Activated B cell treated with CpG ODN at 0.5 μM for 24 hours (primary cell): ENCODE measurements around the gene RC3H2. TPM values are rescaled to one million over a fixed set of nuclear protein-coding genes. Genes with fewer than 3 reads are reported as not detected.
"Not testable (repeated sequence)": the region's sequence is repeated elsewhere in the genome, so short reads cannot be mapped to it uniquely, and the experiment has no call there.

Experiments used
- ATAC-seq: fragments of 200-7000 bp; cut with Tn5 transposase; one replicate; pipeline ENCODE4 v1.10.0; 2021; ENCODE audit warnings: low read depth, mild to moderate bottlenecking, moderate library complexity
- CTCF ChIA-PET: fragments of 350-600 bp; sonication (Branson Sonifier 250); formaldehyde crosslinking; loops from one replicate; lab custom pipeline; 2021; ENCODE audit warnings: antibody characterized with exemption; lab: Charles Lee
- POLR2A ChIA-PET: fragments of 350-600 bp; sonication (Branson Sonifier 250); formaldehyde crosslinking; loops from one replicate; lab custom pipeline; 2021; ENCODE audit warnings: antibody characterized with exemption; lab: Charles Lee
- DNase-seq: peaks from one replicate; pipeline ENCODE4 v3.0.0; 2022
- H3K27ac Mint-ChIP-seq: one replicate; pipeline ENCODE4 v1.8.0; 2020; ENCODE audit warnings: mixed read lengths
- H3K27me3 Mint-ChIP-seq: one replicate; pipeline ENCODE4 v1.8.0; 2021; ENCODE audit warnings: mixed read lengths
- H3K36me3 Mint-ChIP-seq: one replicate; pipeline ENCODE4 v1.8.0; 2021; ENCODE audit warnings: low read depth, mixed read lengths
- H3K4me1 Mint-ChIP-seq: one replicate; pipeline ENCODE4 v1.8.0; 2021; ENCODE audit warnings: mixed read lengths
- H3K4me3 Mint-ChIP-seq: one replicate; pipeline ENCODE4 v1.8.0; 2020; ENCODE audit warnings: mild to moderate bottlenecking, mixed read lengths
- H3K9me3 Mint-ChIP-seq: one replicate; pipeline ENCODE4 v1.8.0; 2020; ENCODE audit warnings: mixed read lengths
- CTCF ChIP-seq: fragments of 200-600 bp; IDR thresholded peaks from one replicate; pipeline ENCODE4 v1.8.0; 2022; ENCODE audit warnings: antibody characterized with exemption, mild to moderate bottlenecking
- intact Hi-C: fragments of 100-400 bp; cut with micrococcal nuclease; formaldehyde crosslinking; loops from one replicate; pipeline ENCODE4 v1.15.1; 2024
- total RNA-seq: library from RNA; stranded (reverse); gene quantifications from 2 replicates; pipeline ENCODE4 v1.2.3, GENCODE V29; 2022

Gene RC3H2
- total RNA-seq, 1 donor from 2014 or later = 62.7 TPM

- POLR2A ChIA-PET = interaction anchor here (0.5 kb wide), 1 partner anchor 400 kb away, joined by 5 read pairs; no protein-coding TSS in a partner anchor
- no peak overlapping the region for H3K4me3 Mint-ChIP-seq
- no peaks in the 10 kb centered on the region for H3K36me3 Mint-ChIP-seq
- no peaks in the 10 kb centered on the region for H3K27me3 Mint-ChIP-seq
- peaks cover 11% of the 10 kb centered on the region for H3K4me1 Mint-ChIP-seq
- no peak for ATAC-seq
- no peak for TF ChIP-seq CTCF
- intact Hi-C loops = no loop called here
- CTCF ChIA-PET = interaction anchor here (0.7 to 2.2 kb wide), 2 partner anchors 44 to 155 kb away, joined by 4 to 7 read pairs; no protein-coding TSS in a partner anchor
- H3K27ac Mint-ChIP-seq = no peak overlapping the region
- no peaks in the 10 kb centered on the region for H3K9me3 Mint-ChIP-seq
- DNase-seq = no peak
Measured at GRCh38 chr9:122835313-122835731, 69.8 kb downstream of the RC3H2 start.

- Mint-ChIP-seq H3K9me3 (no peaks in the 10 kb centered on the region), H3K27me3 (no peaks in the 10 kb centered on the region), H3K4me1 (peaks cover 16% of the 10 kb centered on the region), H3K27ac (no peak overlapping the region), H3K4me3 (no peak overlapping the region), H3K36me3 (peaks cover 7% of the 10 kb centered on the region)
- POLR2A ChIA-PET = no interaction called here
- CTCF ChIA-PET = no interaction called here
- DNase-seq = no peak
- TF ChIP-seq CTCF = no peak
- intact Hi-C loops = no loop called here
- ATAC-seq = no peak
Measured at GRCh38 chr9:122832194-122832593, 73.0 kb downstream of the RC3H2 start.

GRCh38 chr9:122828965-122829284 is 76.2 kb downstream of the RC3H2 start:
- ATAC-seq, H3K27me3 Mint-ChIP-seq, CTCF ChIA-PET, H3K9me3 Mint-ChIP-seq, DNase-seq: not testable (repeated sequence)
- Mint-ChIP-seq H3K4me1 (peaks cover 13% of the 10 kb centered on the region), H3K36me3 (peaks cover 20% of the 10 kb centered on the region), H3K27ac (peak overlapping the region; percentile 91), H3K4me3 (peak overlapping the region; percentile 88)
- intact Hi-C loops = loop anchor here (1.0 to 10.0 kb wide), 5 partner anchors 76 to 1459 kb away; partner anchors contain the start of genes RABGAP1, RC3H2, STOM and ZBTB6
- POLR2A ChIA-PET = interaction anchor here (0.8 to 2.6 kb wide), 9 partner anchors 11 to 516 kb away, joined by 3 to 15 read pairs (median 5); partner anchors contain the start of genes RABGAP1, RC3H2, ZBTB26 and ZBTB6

GRCh38 chr9:122827761-122828093 is 77.4 kb downstream of the RC3H2 start:
- POLR2A ChIA-PET = interaction anchor here (0.6 to 2.6 kb wide), 5 partner anchors 11 to 164 kb away, joined by 4 to 15 read pairs (median 7); partner anchors contain the start of genes RABGAP1, RC3H2 and ZBTB6
- peak overlapping the region; percentile 91 for H3K27ac Mint-ChIP-seq
- ATAC-seq (peak; percentile 0), DNase-seq (no peak)
- H3K36me3 Mint-ChIP-seq = peaks cover 27% of the 10 kb centered on the region
- peaks cover 13% of the 10 kb centered on the region for H3K4me1 Mint-ChIP-seq
- no peaks in the 10 kb centered on the region for H3K27me3 Mint-ChIP-seq
- peak overlapping the region; percentile 88 for H3K4me3 Mint-ChIP-seq
- CTCF ChIA-PET = no interaction called here
- H3K9me3 Mint-ChIP-seq = no peaks in the 10 kb centered on the region
- intact Hi-C loops = loop anchor here (1.0 to 10.0 kb wide), 5 partner anchors 77 to 1457 kb away; partner anchors contain the start of genes RABGAP1, RC3H2, STOM and ZBTB6
- TF ChIP-seq CTCF = no peak

- CTCF ChIA-PET = no interaction called here
- Mint-ChIP-seq H3K9me3 (no peaks in the 10 kb centered on the region), H3K36me3 (peaks cover 52% of the 10 kb centered on the region), H3K4me1 (peaks cover 17% of the 10 kb centered on the region), H3K27ac (no peak overlapping the region), H3K27me3 (no peaks in the 10 kb centered on the region), H3K4me3 (no peak overlapping the region)
- no peak for DNase-seq
- no peak for TF ChIP-seq CTCF
- POLR2A ChIA-PET = no interaction called here
- no peak for ATAC-seq
- intact Hi-C loops = loop anchor here (10.0 kb wide), 1 partner anchor 172 kb away; no protein-coding TSS in a partner anchor
Measured at GRCh38 chr9:122822938-122823337, 82.2 kb downstream of the RC3H2 start.
